Fibroblast of skin of scalp (primary cell): Measurements from ENCODE around the gene YIPF2.

Experiments
- DNase-seq: peaks from one replicate; pipeline ENCODE4 v3.0.0-alpha.2; 2013

Gene YIPF2

GRCh38 chr19:10872546-10873107 is 55.8 kb downstream of the YIPF2 start:
- DNase-seq, result no peak
